CD14-positive monocyte (primary cell): ENCODE results near the gene HOXD11. TPM values are rescaled to one million over a fixed set of nuclear protein-coding genes. Genes with fewer than 3 reads are reported as not detected.

Source experiments
- DNase-seq, 3 donors: peaks; one replicate each; pipeline ENCODE4 v3.0.0-alpha.2; 2011 to 2022
- H2AFZ ChIP-seq: 2 replicates; pipeline ENCODE4 v1.6.0; 2012; ENCODE audit warnings: mild to moderate bottlenecking, low read depth, low read length, inconsistent platforms; ENCODE audit not compliant: insufficient read depth, poor library complexity, severe bottlenecking
- H3K27ac ChIP-seq, 2 donors: 1 replicate in 1 of 2; 2 replicates in 1 of 2; pipeline ENCODE4 v1.5.1; 2012 to 2013; ENCODE audit warnings: low read length in 2 of 2, control low read depth in 1 of 2, inconsistent platforms in 1 of 2, low read depth in 1 of 2, mild to moderate bottlenecking in 1 of 2
- H3K27me3 ChIP-seq, 2 donors: one replicate each; pipeline versions ENCODE4 v1.6.0 to v1.6.1; 2011 to 2013; ENCODE audit warnings: low read length in 2 of 2; ENCODE audit not compliant: control insufficient read depth in 2 of 2, insufficient read depth in 2 of 2
- H3K36me3 ChIP-seq, 2 donors: replicated peaks in 1 of 2; 1 replicate in 1 of 2; 2 replicates in 1 of 2; pipeline versions ENCODE4 v1.5.1 to v1.6.1; 2012 to 2013; ENCODE audit warnings: low read length in 2 of 2, control low read depth in 1 of 2, inconsistent platforms in 1 of 2, mild to moderate bottlenecking in 1 of 2; ENCODE audit not compliant: insufficient read depth in 2 of 2, control insufficient read depth in 1 of 2
- H3K4me1 ChIP-seq, 2 donors: 1 replicate in 1 of 2; 2 replicates in 1 of 2; pipeline versions ENCODE4 v1.5.1 to v1.6.1; 2012 to 2013; ENCODE audit warnings: low read length in 2 of 2, control low read depth in 1 of 2, inconsistent platforms in 1 of 2, mild to moderate bottlenecking in 1 of 2, moderate library complexity in 1 of 2; ENCODE audit not compliant: insufficient read depth in 2 of 2, control insufficient read depth in 1 of 2
- H3K4me2 ChIP-seq: replicated peaks from 2 replicates; pipeline ENCODE3; 2012; ENCODE audit warnings: low read length, moderate library complexity, mild to moderate bottlenecking; ENCODE audit not compliant: poor library complexity, severe bottlenecking; ENCODE audit errors: extremely low read depth
- H3K4me3 ChIP-seq, 3 experiments: fragments of 200-600 bp in 1 of 3; sonication (generic) in 1 of 3; replicated peaks in 1 of 3; 1 replicate in 2 of 3; 2 replicates in 1 of 3; pipeline ENCODE4 v1.5.1; 2011 to 2013; ENCODE audit warnings: low read length in 3 of 3, mild to moderate bottlenecking in 3 of 3, control low read depth in 2 of 3, low read depth in 2 of 3, inconsistent platforms in 1 of 3, moderate library complexity in 1 of 3
- H3K79me2 ChIP-seq: 2 replicates; pipeline ENCODE4 v1.6.0; 2012; ENCODE audit warnings: mild to moderate bottlenecking, control low read depth, inconsistent platforms, low read length, moderate library complexity; ENCODE audit not compliant: insufficient read depth
- H3K9ac ChIP-seq: 2 replicates; pipeline ENCODE4 v1.6.0; 2017; ENCODE audit warnings: low read length, mild to moderate bottlenecking; ENCODE audit not compliant: insufficient read depth, poor library complexity, severe bottlenecking
- H3K9me3 ChIP-seq, 2 donors: replicated peaks in 1 of 2; 1 replicate in 1 of 2; 2 replicates in 1 of 2; pipeline versions ENCODE4 v1.5.1 to v1.6.1; 2012 to 2013; ENCODE audit warnings: low read length in 2 of 2, control low read depth in 1 of 2; ENCODE audit not compliant: control insufficient read depth in 1 of 2, insufficient read depth in 1 of 2
- H4K20me1 ChIP-seq: 2 replicates; pipeline ENCODE4 v1.6.0; 2012; ENCODE audit warnings: mild to moderate bottlenecking, low read length, control low read depth, moderate library complexity; ENCODE audit not compliant: insufficient read depth
- H3K27ac Mint-ChIP-seq, 7 donors: one replicate each; pipeline ENCODE4 v1.8.0; 2020; ENCODE audit warnings: mild to moderate bottlenecking in 7 of 7, mixed read lengths in 7 of 7, moderate library complexity in 6 of 7, inconsistent platforms in 2 of 7
- H3K27me3 Mint-ChIP-seq, 3 donors: one replicate each; pipeline ENCODE4 v1.8.0; 2021 to 2022; ENCODE audit warnings: low read depth in 3 of 3, mild to moderate bottlenecking in 3 of 3, mixed read lengths in 3 of 3, moderate library complexity in 3 of 3, inconsistent platforms in 1 of 3
- H3K36me3 Mint-ChIP-seq, 2 donors: one replicate each; pipeline ENCODE4 v1.8.0; 2020; ENCODE audit warnings: mixed read lengths in 2 of 2, inconsistent platforms in 1 of 2, mild to moderate bottlenecking in 1 of 2
- H3K4me1 Mint-ChIP-seq: one replicate; pipeline ENCODE4 v1.8.0; 2020; ENCODE audit warnings: mild to moderate bottlenecking, mixed read lengths
- H3K4me3 Mint-ChIP-seq, 2 donors: one replicate each; pipeline ENCODE4 v1.8.0; 2020; ENCODE audit warnings: mild to moderate bottlenecking in 2 of 2, mixed read lengths in 2 of 2, moderate library complexity in 1 of 2
- H3K9me3 Mint-ChIP-seq, 7 donors: one replicate each; pipeline ENCODE4 v1.8.0; 2020 to 2022; ENCODE audit warnings: mixed read lengths in 7 of 7, mild to moderate bottlenecking in 6 of 7, moderate library complexity in 6 of 7, inconsistent platforms in 2 of 7
- CTCF ChIP-seq: fragments of 200-600 bp; IDR thresholded peaks from one replicate; pipeline ENCODE4 v1.8.0; 2022; ENCODE audit warnings: antibody characterized with exemption, mild to moderate bottlenecking
- WGBS: methylation state at CpG from one replicate; pipeline ENCODE4 v1.1.5; 2013; ENCODE audit warnings: missing lambda C conversion rate; ENCODE audit not compliant: insufficient coverage; 5-methylcytosine and 5-hydroxymethylcytosine counted together
- intact Hi-C, 2 donors: fragments of 100-400 bp; cut with micrococcal nuclease; formaldehyde crosslinking; loops; one replicate each; pipeline versions ENCODE4 v1.15.0 to v1.15.1; 2023
- polyA plus RNA-seq, 3 donors: library from polyadenylated mRNA; depleted of rRNA in 1 of 3; unstranded in 2 of 3; stranded (reverse) in 1 of 3; fragments of 300-500 nt in 2 of 3; fragments of >200 nt in 1 of 3; fragmentation: Illumina TruSeq in 2 of 3; gene quantifications; 1 replicate in 2 of 3; 2 replicates in 1 of 3; pipeline ENCODE4 v1.2.3, GENCODE V29; 2012 to 2021

Gene HOXD11
- polyA plus RNA-seq, 3 donors = not detected

GRCh38 chr2:176079285-176079830, 27.7 kb upstream of the HOXD11 start:
- Histone ChIP-seq H3K27ac (no peak overlapping the region), H3K9me3 (peaks cover 8 to 74% of the 10 kb centered on the region in 2 donors), H4K20me1 (no peaks in the 10 kb centered on the region), H3K36me3 (no peaks in the 10 kb centered on the region), H3K9ac (no peak overlapping the region), H3K79me2 (no peaks in the 10 kb centered on the region), H3K4me3 (no peak overlapping the region), H3K4me2 (peak overlapping the region; percentile 44), H3K4me1 (peaks cover 0 to 20% of the 10 kb centered on the region in 2 donors), H3K27me3 (peaks cover 91 to 96% of the 10 kb centered on the region in 2 donors), H2AFZ (no peak overlapping the region)
- Mint-ChIP-seq H3K27ac (peak overlapping the region in 1 of 7 donors; percentile 6), H3K36me3 (peaks cover 8 to 15% of the 10 kb centered on the region in 2 donors), H3K4me1 (peaks cover 22% of the 10 kb centered on the region), H3K9me3 (peaks cover 10 to 50% (median 37%) of the 10 kb centered on the region in 7 donors), H3K4me3 (peak overlapping the region; percentile 2 to 92), H3K27me3 (peaks cover 85 to 95% (median 91%) of the 10 kb centered on the region in 3 donors)
- WGBS = 5% methylated on average over 27 of the region's 30 CpGs
- intact Hi-C loops = loop anchor here in 1 of 2 donors (5.0 kb wide), 1 partner anchor 33 kb away; no protein-coding TSS in a partner anchor
- no peak for TF ChIP-seq CTCF
- DNase-seq = no peak

GRCh38 chr2:176079831-176080539, 27.1 kb upstream of the HOXD11 start:
- H3K9ac ChIP-seq = no peak overlapping the region
- peak in 1 of 3 donors; percentile 44 for DNase-seq

More at GRCh38 chr2:176079831-176080539, 27.1 kb upstream of the HOXD11 start:
- Histone ChIP-seq H2AFZ (no peak overlapping the region), H3K27me3 (peaks cover 91 to 96% of the 10 kb centered on the region in 2 donors), H3K4me3 (no peak overlapping the region), H3K79me2 (no peaks in the 10 kb centered on the region), H3K4me1 (peaks cover 0 to 20% of the 10 kb centered on the region in 2 donors), H3K9me3 (peaks cover 8 to 76% of the 10 kb centered on the region in 2 donors), H3K36me3 (no peaks in the 10 kb centered on the region), H3K27ac (no peak overlapping the region), H4K20me1 (no peaks in the 10 kb centered on the region), H3K4me2 (peak overlapping the region; percentile 44)
- intact Hi-C loops = loop anchor here in 1 of 2 donors (5.0 kb wide), 2 partner anchors 32 to 42 kb away; partner anchors contain the start of gene HOXD9
- H3K4me1 Mint-ChIP-seq = peaks cover 26% of the 10 kb centered on the region
- peak overlapping the region in 1 of 2 donors; percentile 92 for H3K4me3 Mint-ChIP-seq
- H3K27me3 Mint-ChIP-seq = peaks cover 85 to 95% (median 91%) of the 10 kb centered on the region in 3 donors
- H3K9me3 Mint-ChIP-seq = peaks cover 10 to 51% (median 34%) of the 10 kb centered on the region in 7 donors
- no peak overlapping the region for H3K27ac Mint-ChIP-seq
- peaks cover 8 to 15% of the 10 kb centered on the region in 2 donors for H3K36me3 Mint-ChIP-seq
- peak; percentile 74 for TF ChIP-seq CTCF
- 2% methylated on average over 74 of the region's 86 CpGs for WGBS
